Measurements from ENCODE around the gene ATPAF1.

DNA sequence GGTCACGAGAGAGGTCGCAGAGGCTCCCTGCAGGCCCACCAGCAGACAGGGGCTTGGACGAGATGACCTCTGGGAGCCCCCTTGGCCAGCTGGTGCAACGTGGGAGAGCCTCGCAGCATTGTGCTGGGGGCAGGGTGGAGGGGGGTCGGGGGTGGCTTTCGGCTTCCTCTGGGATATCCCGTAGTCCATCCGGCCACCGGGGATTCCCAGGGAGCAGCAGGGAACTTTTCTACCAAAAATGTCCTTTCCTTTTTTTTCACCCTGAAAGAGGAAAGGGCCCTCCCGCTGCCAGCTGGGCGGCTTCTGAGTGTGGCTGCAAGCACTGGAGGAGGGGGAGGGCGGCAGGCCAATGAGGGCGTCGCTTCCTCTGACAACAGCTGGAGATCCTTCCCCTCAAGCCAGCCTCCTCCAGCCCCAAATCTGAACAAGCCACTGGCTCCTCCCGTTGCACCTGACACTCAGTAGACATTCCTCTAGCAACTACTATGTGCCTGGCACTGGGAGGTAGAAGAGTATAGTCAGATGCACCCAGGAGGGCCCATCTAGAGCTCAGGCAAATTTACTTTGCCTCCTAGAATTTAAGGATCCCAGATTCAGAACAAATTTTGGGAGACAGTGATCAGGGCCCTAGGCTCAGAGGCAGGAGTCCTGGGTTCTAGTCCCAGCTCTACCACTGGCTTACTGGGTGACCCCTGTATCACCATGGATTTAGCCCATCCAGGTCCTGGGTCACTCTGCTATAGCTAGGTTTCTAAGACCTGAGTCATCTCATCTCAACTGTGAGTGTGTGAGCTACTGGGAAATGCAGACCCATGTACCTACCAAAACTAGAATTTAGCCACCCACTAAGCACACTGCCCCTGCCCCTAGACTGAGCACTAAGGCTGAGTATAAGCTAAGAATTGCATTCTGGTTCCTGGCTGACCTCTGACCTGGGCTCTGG, 54.2 kb downstream of the ATPAF1 start:
- TF ChIP-seq, protein P1, sequence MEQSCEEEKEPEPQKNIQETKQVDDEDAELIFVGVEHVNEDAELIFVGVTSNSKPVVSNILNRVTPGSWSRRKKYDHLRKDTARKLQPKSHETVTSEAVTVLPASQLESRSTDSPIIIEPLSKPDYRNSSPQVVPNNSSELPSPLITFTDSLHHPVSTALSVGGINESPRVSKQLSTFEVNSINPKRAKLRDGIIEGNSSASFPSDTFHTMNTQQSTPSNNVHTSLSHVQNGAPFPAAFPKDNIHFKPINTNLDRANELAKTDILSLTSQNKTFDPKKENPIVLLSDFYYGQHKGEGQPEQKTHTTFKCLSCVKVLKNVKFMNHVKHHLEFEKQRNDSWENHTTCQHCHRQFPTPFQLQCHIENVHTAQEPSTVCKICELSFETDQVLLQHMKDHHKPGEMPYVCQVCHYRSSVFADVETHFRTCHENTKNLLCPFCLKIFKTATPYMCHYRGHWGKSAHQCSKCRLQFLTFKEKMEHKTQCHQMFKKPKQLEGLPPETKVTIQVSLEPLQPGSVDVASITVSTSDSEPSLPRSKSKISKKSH (CRISPR knock-in tag; IDR thresholded peaks at IDR 0.05) = no peak
- no peak for TF ChIP-seq PHF8 (IDR thresholded peaks at IDR 0.05; ENCODE audit: borderline replicate concordance, low read length)
- TF ChIP-seq ZNF785 (CRISPR knock-in tag; IDR thresholded peaks at IDR 0.05) = no peak
- TF ChIP-seq, protein P2, sequence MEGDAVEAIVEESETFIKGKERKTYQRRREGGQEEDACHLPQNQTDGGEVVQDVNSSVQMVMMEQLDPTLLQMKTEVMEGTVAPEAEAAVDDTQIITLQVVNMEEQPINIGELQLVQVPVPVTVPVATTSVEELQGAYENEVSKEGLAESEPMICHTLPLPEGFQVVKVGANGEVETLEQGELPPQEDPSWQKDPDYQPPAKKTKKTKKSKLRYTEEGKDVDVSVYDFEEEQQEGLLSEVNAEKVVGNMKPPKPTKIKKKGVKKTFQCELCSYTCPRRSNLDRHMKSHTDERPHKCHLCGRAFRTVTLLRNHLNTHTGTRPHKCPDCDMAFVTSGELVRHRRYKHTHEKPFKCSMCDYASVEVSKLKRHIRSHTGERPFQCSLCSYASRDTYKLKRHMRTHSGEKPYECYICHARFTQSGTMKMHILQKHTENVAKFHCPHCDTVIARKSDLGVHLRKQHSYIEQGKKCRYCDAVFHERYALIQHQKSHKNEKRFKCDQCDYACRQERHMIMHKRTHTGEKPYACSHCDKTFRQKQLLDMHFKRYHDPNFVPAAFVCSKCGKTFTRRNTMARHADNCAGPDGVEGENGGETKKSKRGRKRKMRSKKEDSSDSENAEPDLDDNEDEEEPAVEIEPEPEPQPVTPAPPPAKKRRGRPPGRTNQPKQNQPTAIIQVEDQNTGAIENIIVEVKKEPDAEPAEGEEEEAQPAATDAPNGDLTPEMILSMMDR (IDR thresholded peaks at IDR 0.05 in 2 of 3, conservative IDR thresholded peaks at IDR 0.05 in 1 of 3; ENCODE audit: insufficient read depth in 2 of 3, low read depth in 1 of 3, low read length in 3 of 3) = no peak
- TF ChIP-seq POLR2A (conservative IDR thresholded peaks at IDR 0.05) = no peak
- no peak for TF ChIP-seq POLR2AphosphoS2 (IDR thresholded peaks at IDR 0.05; ENCODE audit: low read length)
- no peak for TF ChIP-seq KDM5B (IDR thresholded peaks at IDR 0.05; ENCODE audit: insufficient replicate concordance, low read depth, low read length)
- TF ChIP-seq SETDB1 (IDR thresholded peaks at IDR 0.05; ENCODE audit: low read length) = no peak

Data from K562 (cell line).